ENCODE measurements around the gene EEF1AKMT4. TPM values are rescaled to one million over a fixed set of nuclear protein-coding genes. Genes with fewer than 3 reads are reported as not detected.
A peak's percentile ranks its signal among the peaks of the same experiment; 100 is the strongest.

Gene EEF1AKMT4
- polyA plus RNA-seq, 2 of the 4 experiments (the other 2 are of a cell fraction), result 9.8 to 12.7 TPM

DNA sequence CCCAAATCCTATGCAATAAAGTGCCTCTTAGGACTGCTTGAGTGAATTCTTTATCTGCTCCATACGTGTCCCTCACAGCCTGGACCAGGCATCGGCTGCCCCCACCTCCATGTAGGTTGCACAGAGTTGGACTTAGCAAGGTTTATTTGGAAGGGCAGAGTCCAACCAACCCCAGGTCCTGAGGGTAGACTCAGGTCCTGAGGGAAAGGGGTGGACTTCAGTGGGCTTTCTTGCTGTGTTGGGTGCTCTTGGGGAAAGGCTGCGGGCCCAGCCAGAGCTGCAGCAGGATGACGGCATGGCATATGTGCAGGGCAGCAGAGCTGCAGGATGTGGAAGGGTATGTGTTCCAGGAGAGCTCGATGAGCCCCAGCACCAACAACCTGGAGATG, 7.2 kb upstream of the EEF1AKMT4 start (continued):
- TF ChIP-seq MYC (IDR thresholded peaks at IDR 0.05; ENCODE audit: borderline replicate concordance, low read length) (no peak), ZC3H11A (IDR thresholded peaks at IDR 0.05) (no peak), MAFK (IDR thresholded peaks at IDR 0.05; ENCODE audit: partially characterized antibody) (no peak)

DNA sequence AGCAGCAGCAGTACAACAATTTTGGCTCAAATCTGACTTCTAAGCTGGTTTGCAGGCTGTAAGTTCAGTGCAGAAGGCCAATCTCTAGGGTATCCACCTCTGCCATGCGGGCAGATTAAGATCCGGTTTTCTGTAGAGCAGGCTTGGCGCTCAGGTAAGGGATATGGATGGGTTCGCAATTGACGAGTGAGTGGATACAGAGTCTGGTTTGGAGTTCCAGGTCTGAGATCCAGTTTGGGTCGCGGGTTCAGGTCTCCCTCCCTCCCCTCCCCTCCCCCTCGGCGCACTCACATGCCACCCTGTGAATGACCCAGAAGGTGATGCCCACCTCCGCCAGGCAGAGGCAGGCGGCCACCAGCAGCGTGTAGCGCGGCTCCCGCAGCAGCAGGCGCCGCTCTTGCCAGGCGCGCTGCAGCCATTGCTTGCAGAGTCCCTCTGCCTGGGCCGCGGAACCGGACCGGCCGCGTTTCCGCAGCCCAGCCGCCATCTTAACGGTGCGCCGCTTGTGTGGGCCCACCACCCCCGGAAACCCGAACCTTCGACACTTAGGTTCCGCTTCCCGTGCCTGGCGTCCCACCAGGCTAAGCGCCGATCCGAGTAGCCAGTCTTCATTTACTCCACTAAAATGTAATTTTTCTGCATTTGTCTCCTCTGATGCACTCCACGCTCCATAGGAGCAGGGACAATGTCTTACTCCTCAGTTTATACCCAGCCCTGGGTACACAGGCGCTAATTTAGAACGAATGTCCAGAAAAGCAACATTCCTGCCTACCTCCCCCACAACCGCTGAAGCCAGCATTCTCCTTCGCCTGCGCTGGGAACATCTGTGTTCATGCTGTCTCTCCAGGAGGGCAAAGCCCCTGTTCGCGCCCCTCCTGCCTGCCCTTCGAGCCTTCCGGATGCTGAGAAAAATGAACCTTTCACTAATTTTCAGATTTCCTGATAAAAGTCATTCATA, 739 bp upstream of the EEF1AKMT4 start, which contains the start of gene ALG3:
ALG3 (minus strand) TSS at position 509 of the 958 bp plus-strand sequence; CDS start at position 487, 22 bp downstream.
- FAIRE-seq (no peak), DNase-seq (ENCODE audit: low read depth in 1 of 2, low spot score in 1 of 2) (peak; percentile 59 to 91), ATAC-seq (peak; percentile 46 to 70)
- Histone ChIP-seq H3K4me2 (peak within 1 kb of the TSS; percentile 89), H3K9me3 (no peaks in the 10 kb centered on the region), H3K4me3 (peak within 1 kb of the TSS; percentile 57), H3K27ac (peak within 1 kb of the TSS; percentile 97 to 98), H3K4me1 (peaks cover 8% of the 10 kb centered on the region; the same call in 2 of the 3 replicates)
- 1% methylated on average over 35 of the region's 49 CpGs for WGBS (ENCODE audit: missing lambda C conversion rate)
- ChIA-PET POLR2A (no interaction called here), CTCF (interaction anchor here (1.1 to 3.4 kb wide), 4 partner anchors 16 to 23 kb away, joined by 3 to 19 read pairs (median 6); partner anchors contain the start of gene VWA5B2)
- TF ChIP-seq KDM5A (IDR thresholded peaks at IDR 0.05) (peak; percentile 81; the same call in 1 of the 2 replicates), JUN (IDR thresholded peaks at IDR 0.05) (peak in 1 of 2 experiments; percentile 78; a peak in 3 of 5 replicates), MAZ (IDR thresholded peaks at IDR 0.05; ENCODE audit: borderline replicate concordance, low read depth, low read length) (0 out of 2 replicates have a peak, but pooled peaks have one; percentile 43), CEBPB (IDR thresholded peaks at IDR 0.05) (peak in 1 of 2 experiments; percentile 33; a peak in 1 of 4 replicates), POLR2A (IDR thresholded peaks at IDR 0.05; ENCODE audit: low read length) (peak; percentile 97), HEYL (CRISPR knock-in tag; IDR thresholded peaks at IDR 0.05) (no peak), BCL3 (IDR thresholded peaks at IDR 0.05) (peak; percentile 70), MYC (IDR thresholded peaks at IDR 0.05; ENCODE audit: borderline replicate concordance, low read length) (peak; percentile 83; the same call in 1 of the 2 replicates), PHF8 (IDR thresholded peaks at IDR 0.05; ENCODE audit: borderline replicate concordance, low read depth) (peak; percentile 72), ATOH8 (CRISPR knock-in tag; IDR thresholded peaks at IDR 0.05; ENCODE audit: low read depth) (no peak), HOXB5 (CRISPR knock-in tag; IDR thresholded peaks at IDR 0.05) (no peak)
- TF ChIP-seq, protein P1, sequence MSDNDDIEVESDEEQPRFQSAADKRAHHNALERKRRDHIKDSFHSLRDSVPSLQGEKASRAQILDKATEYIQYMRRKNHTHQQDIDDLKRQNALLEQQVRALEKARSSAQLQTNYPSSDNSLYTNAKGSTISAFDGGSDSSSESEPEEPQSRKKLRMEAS (IDR thresholded peaks at IDR 0.05), result peak; percentile 80; the same call in 1 of the 2 replicates

DNA sequence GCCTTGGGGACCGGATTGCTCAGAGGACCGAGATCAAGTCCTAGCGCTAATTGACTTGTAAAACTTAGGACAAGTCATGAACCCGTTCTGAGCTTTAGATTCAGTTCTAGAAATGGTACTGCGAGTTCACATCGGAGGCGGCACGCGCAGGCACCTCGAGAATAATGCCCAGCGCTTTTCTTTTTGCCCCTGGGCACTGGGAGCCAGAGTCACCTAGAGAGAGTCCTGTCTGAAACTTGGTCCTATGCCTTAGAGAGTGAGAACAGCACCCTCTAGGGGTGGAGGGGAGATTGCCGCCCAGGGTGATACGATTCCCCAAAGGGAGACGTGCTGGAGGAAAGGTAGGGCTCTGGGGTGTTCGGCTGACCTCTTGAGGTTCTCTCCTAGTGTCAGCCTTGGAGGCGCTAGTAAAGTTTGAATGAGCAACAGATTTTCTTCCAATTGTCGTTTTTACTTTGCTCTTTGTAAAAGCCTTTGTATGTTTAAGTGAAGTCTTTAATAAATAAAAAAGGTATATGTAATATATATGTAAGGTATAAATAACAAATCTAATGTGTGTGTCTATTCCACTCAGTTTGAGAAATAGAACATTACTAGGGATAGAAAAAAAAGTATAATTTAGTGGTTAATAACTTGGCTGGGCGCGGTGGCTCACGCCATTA, 826 bp downstream of the EEF1AKMT4 start:
- peaks cover 8% of the 10 kb centered on the region; the same call in 2 of the 3 replicates for H3K4me1 ChIP-seq
- H3K4me3 ChIP-seq, result peak overlapping the region; percentile 57
- FAIRE-seq (no peak), ATAC-seq (peak; percentile 86 to 87), DNase-seq (ENCODE audit: low read depth in 1 of 2, low spot score in 1 of 2) (peak; percentile 86 to 90)
- 18% methylated on average over 17 of the region's 20 CpGs for WGBS (ENCODE audit: missing lambda C conversion rate)
- CTCF ChIA-PET, result interaction anchor here (0.6 to 1.8 kb wide), 28 partner anchors 10 to 351 kb away, joined by 3 to 27 read pairs (median 4); partner anchors contain the start of genes CAMK2N2 and EIF2B5
- POLR2A ChIA-PET, result no interaction called here
- peak overlapping the region; percentile 79 to 98 for H3K27ac ChIP-seq
- H3K4me2 ChIP-seq, result peak overlapping the region; percentile 61
- TF ChIP-seq SMC3 (IDR thresholded peaks at IDR 0.05) (peak; percentile 59), PHF8 (IDR thresholded peaks at IDR 0.05; ENCODE audit: borderline replicate concordance, low read depth) (no peak), HMGXB4 (CRISPR knock-in tag; IDR thresholded peaks at IDR 0.05; ENCODE audit: borderline replicate concordance) (no peak), RAD21 (conservative IDR thresholded peaks at IDR 0.05 in 1 of 2, IDR thresholded peaks at IDR 0.05 in 1 of 2) (peak; percentile 62 to 63)
- TF ChIP-seq, protein P2, sequence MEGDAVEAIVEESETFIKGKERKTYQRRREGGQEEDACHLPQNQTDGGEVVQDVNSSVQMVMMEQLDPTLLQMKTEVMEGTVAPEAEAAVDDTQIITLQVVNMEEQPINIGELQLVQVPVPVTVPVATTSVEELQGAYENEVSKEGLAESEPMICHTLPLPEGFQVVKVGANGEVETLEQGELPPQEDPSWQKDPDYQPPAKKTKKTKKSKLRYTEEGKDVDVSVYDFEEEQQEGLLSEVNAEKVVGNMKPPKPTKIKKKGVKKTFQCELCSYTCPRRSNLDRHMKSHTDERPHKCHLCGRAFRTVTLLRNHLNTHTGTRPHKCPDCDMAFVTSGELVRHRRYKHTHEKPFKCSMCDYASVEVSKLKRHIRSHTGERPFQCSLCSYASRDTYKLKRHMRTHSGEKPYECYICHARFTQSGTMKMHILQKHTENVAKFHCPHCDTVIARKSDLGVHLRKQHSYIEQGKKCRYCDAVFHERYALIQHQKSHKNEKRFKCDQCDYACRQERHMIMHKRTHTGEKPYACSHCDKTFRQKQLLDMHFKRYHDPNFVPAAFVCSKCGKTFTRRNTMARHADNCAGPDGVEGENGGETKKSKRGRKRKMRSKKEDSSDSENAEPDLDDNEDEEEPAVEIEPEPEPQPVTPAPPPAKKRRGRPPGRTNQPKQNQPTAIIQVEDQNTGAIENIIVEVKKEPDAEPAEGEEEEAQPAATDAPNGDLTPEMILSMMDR (IDR thresholded peaks at IDR 0.05), result peak; percentile 73
- no peaks in the 10 kb centered on the region for H3K9me3 ChIP-seq
